CD14-positive monocyte (primary cell): Measurements from ENCODE around the gene TRA2A. TPM values are rescaled to one million over a fixed set of nuclear protein-coding genes. Genes with fewer than 3 reads are reported as not detected.

Source experiments
- DNase-seq, 3 donors: peaks; one replicate each; pipeline ENCODE4 v3.0.0-alpha.2; 2011 to 2022
- H2AFZ ChIP-seq: 2 replicates; pipeline ENCODE4 v1.6.0; 2012; ENCODE audit warnings: mild to moderate bottlenecking, low read depth, low read length, inconsistent platforms; ENCODE audit not compliant: insufficient read depth, poor library complexity, severe bottlenecking
- H3K27ac ChIP-seq, 2 donors: 1 replicate in 1 of 2; 2 replicates in 1 of 2; pipeline ENCODE4 v1.5.1; 2012 to 2013; ENCODE audit warnings: low read length in 2 of 2, control low read depth in 1 of 2, inconsistent platforms in 1 of 2, low read depth in 1 of 2, mild to moderate bottlenecking in 1 of 2
- H3K27me3 ChIP-seq, 2 donors: one replicate each; pipeline versions ENCODE4 v1.6.0 to v1.6.1; 2011 to 2013; ENCODE audit warnings: low read length in 2 of 2; ENCODE audit not compliant: control insufficient read depth in 2 of 2, insufficient read depth in 2 of 2
- H3K36me3 ChIP-seq, 2 donors: replicated peaks in 1 of 2; 1 replicate in 1 of 2; 2 replicates in 1 of 2; pipeline versions ENCODE4 v1.5.1 to v1.6.1; 2012 to 2013; ENCODE audit warnings: low read length in 2 of 2, control low read depth in 1 of 2, inconsistent platforms in 1 of 2, mild to moderate bottlenecking in 1 of 2; ENCODE audit not compliant: insufficient read depth in 2 of 2, control insufficient read depth in 1 of 2
- H3K4me1 ChIP-seq, 2 donors: 1 replicate in 1 of 2; 2 replicates in 1 of 2; pipeline versions ENCODE4 v1.5.1 to v1.6.1; 2012 to 2013; ENCODE audit warnings: low read length in 2 of 2, control low read depth in 1 of 2, inconsistent platforms in 1 of 2, mild to moderate bottlenecking in 1 of 2, moderate library complexity in 1 of 2; ENCODE audit not compliant: insufficient read depth in 2 of 2, control insufficient read depth in 1 of 2
- H3K4me2 ChIP-seq: replicated peaks from 2 replicates; pipeline ENCODE3; 2012; ENCODE audit warnings: low read length, moderate library complexity, mild to moderate bottlenecking; ENCODE audit not compliant: poor library complexity, severe bottlenecking; ENCODE audit errors: extremely low read depth
- H3K4me3 ChIP-seq, 3 experiments: fragments of 200-600 bp in 1 of 3; sonication (generic) in 1 of 3; replicated peaks in 1 of 3; 1 replicate in 2 of 3; 2 replicates in 1 of 3; pipeline ENCODE4 v1.5.1; 2011 to 2013; ENCODE audit warnings: low read length in 3 of 3, mild to moderate bottlenecking in 3 of 3, control low read depth in 2 of 3, low read depth in 2 of 3, inconsistent platforms in 1 of 3, moderate library complexity in 1 of 3
- H3K79me2 ChIP-seq: 2 replicates; pipeline ENCODE4 v1.6.0; 2012; ENCODE audit warnings: mild to moderate bottlenecking, control low read depth, inconsistent platforms, low read length, moderate library complexity; ENCODE audit not compliant: insufficient read depth
- H3K9ac ChIP-seq: 2 replicates; pipeline ENCODE4 v1.6.0; 2017; ENCODE audit warnings: low read length, mild to moderate bottlenecking; ENCODE audit not compliant: insufficient read depth, poor library complexity, severe bottlenecking
- H3K9me3 ChIP-seq, 2 donors: replicated peaks in 1 of 2; 1 replicate in 1 of 2; 2 replicates in 1 of 2; pipeline versions ENCODE4 v1.5.1 to v1.6.1; 2012 to 2013; ENCODE audit warnings: low read length in 2 of 2, control low read depth in 1 of 2; ENCODE audit not compliant: control insufficient read depth in 1 of 2, insufficient read depth in 1 of 2
- H4K20me1 ChIP-seq: 2 replicates; pipeline ENCODE4 v1.6.0; 2012; ENCODE audit warnings: mild to moderate bottlenecking, low read length, control low read depth, moderate library complexity; ENCODE audit not compliant: insufficient read depth
- H3K27ac Mint-ChIP-seq, 7 donors: one replicate each; pipeline ENCODE4 v1.8.0; 2020; ENCODE audit warnings: mild to moderate bottlenecking in 7 of 7, mixed read lengths in 7 of 7, moderate library complexity in 6 of 7, inconsistent platforms in 2 of 7
- H3K27me3 Mint-ChIP-seq, 3 donors: one replicate each; pipeline ENCODE4 v1.8.0; 2021 to 2022; ENCODE audit warnings: low read depth in 3 of 3, mild to moderate bottlenecking in 3 of 3, mixed read lengths in 3 of 3, moderate library complexity in 3 of 3, inconsistent platforms in 1 of 3
- H3K36me3 Mint-ChIP-seq, 2 donors: one replicate each; pipeline ENCODE4 v1.8.0; 2020; ENCODE audit warnings: mixed read lengths in 2 of 2, inconsistent platforms in 1 of 2, mild to moderate bottlenecking in 1 of 2
- H3K4me1 Mint-ChIP-seq: one replicate; pipeline ENCODE4 v1.8.0; 2020; ENCODE audit warnings: mild to moderate bottlenecking, mixed read lengths
- H3K4me3 Mint-ChIP-seq, 2 donors: one replicate each; pipeline ENCODE4 v1.8.0; 2020; ENCODE audit warnings: mild to moderate bottlenecking in 2 of 2, mixed read lengths in 2 of 2, moderate library complexity in 1 of 2
- H3K9me3 Mint-ChIP-seq, 7 donors: one replicate each; pipeline ENCODE4 v1.8.0; 2020 to 2022; ENCODE audit warnings: mixed read lengths in 7 of 7, mild to moderate bottlenecking in 6 of 7, moderate library complexity in 6 of 7, inconsistent platforms in 2 of 7
- WGBS: methylation state at CpG from one replicate; pipeline ENCODE4 v1.1.5; 2013; ENCODE audit warnings: missing lambda C conversion rate; ENCODE audit not compliant: insufficient coverage; 5-methylcytosine and 5-hydroxymethylcytosine counted together
- intact Hi-C, 2 donors: fragments of 100-400 bp; cut with micrococcal nuclease; formaldehyde crosslinking; loops; one replicate each; pipeline versions ENCODE4 v1.15.0 to v1.15.1; 2023
- polyA plus RNA-seq, 3 donors: library from polyadenylated mRNA; depleted of rRNA in 1 of 3; unstranded in 2 of 3; stranded (reverse) in 1 of 3; fragments of 300-500 nt in 2 of 3; fragments of >200 nt in 1 of 3; fragmentation: Illumina TruSeq in 2 of 3; gene quantifications; 1 replicate in 2 of 3; 2 replicates in 1 of 3; pipeline ENCODE4 v1.2.3, GENCODE V29; 2012 to 2021
- TF ChIP-seq, protein P1 (sequence below): fragments of 200-600 bp; IDR thresholded peaks from one replicate; pipeline ENCODE4 v1.8.0; 2022; ENCODE audit warnings: antibody characterized with exemption, mild to moderate bottlenecking

Gene TRA2A
- polyA plus RNA-seq, 3 donors, result 31.2 to 92.8 (median 46.6) TPM

DNA sequence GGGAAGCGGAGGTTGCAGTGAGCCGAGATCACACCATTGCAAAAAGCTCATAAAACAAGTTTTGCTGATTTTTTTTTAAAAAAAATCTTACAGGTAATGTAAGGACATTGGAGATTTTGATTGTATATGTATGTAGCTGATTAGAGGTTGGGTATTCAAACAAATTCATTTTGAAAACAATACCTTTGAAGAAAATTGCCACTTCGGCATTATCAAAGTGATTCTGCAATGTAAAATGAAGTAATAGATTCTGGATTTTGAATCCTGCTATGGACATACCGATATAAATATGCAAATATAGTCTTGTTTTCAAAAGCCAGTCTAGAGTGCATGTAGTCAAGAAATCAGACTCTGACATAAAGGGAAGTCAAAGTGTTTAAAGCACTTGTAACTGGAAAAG is 49.1 kb downstream of the TRA2A start:
- H3K36me3 ChIP-seq, result no peaks in the 10 kb centered on the region
- intact Hi-C loops, result no loop called here
- no peaks in the 10 kb centered on the region for H4K20me1 ChIP-seq
- H3K9ac ChIP-seq, result no peak overlapping the region
- no peak overlapping the region for H2AFZ ChIP-seq
- WGBS, result 96% methylated on average over 3 of the region's 4 CpGs
- peaks cover 55 to 70% (median 60%) of the 10 kb centered on the region in 3 donors for H3K27me3 Mint-ChIP-seq
- no peaks in the 10 kb centered on the region for H3K4me1 Mint-ChIP-seq
- no peak overlapping the region for H3K4me3 ChIP-seq
- no peak overlapping the region for H3K27ac ChIP-seq
- DNase-seq, result no peak
- H3K9me3 ChIP-seq, result no peaks in the 10 kb centered on the region
- peaks cover 0 to 7% (median 0%) of the 10 kb centered on the region in 7 donors for H3K9me3 Mint-ChIP-seq
- no peak overlapping the region for H3K27ac Mint-ChIP-seq
- TF ChIP-seq, protein P1, sequence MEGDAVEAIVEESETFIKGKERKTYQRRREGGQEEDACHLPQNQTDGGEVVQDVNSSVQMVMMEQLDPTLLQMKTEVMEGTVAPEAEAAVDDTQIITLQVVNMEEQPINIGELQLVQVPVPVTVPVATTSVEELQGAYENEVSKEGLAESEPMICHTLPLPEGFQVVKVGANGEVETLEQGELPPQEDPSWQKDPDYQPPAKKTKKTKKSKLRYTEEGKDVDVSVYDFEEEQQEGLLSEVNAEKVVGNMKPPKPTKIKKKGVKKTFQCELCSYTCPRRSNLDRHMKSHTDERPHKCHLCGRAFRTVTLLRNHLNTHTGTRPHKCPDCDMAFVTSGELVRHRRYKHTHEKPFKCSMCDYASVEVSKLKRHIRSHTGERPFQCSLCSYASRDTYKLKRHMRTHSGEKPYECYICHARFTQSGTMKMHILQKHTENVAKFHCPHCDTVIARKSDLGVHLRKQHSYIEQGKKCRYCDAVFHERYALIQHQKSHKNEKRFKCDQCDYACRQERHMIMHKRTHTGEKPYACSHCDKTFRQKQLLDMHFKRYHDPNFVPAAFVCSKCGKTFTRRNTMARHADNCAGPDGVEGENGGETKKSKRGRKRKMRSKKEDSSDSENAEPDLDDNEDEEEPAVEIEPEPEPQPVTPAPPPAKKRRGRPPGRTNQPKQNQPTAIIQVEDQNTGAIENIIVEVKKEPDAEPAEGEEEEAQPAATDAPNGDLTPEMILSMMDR, result no peak
- H3K4me2 ChIP-seq, result no peak overlapping the region
- H3K4me1 ChIP-seq, result no peaks in the 10 kb centered on the region
- H3K27me3 ChIP-seq, result peaks cover 38 to 44% of the 10 kb centered on the region in 2 donors
- no peaks in the 10 kb centered on the region for H3K36me3 Mint-ChIP-seq
- H3K79me2 ChIP-seq, result no peaks in the 10 kb centered on the region
- H3K4me3 Mint-ChIP-seq, result peak overlapping the region in 1 of 2 donors; percentile 59

DNA sequence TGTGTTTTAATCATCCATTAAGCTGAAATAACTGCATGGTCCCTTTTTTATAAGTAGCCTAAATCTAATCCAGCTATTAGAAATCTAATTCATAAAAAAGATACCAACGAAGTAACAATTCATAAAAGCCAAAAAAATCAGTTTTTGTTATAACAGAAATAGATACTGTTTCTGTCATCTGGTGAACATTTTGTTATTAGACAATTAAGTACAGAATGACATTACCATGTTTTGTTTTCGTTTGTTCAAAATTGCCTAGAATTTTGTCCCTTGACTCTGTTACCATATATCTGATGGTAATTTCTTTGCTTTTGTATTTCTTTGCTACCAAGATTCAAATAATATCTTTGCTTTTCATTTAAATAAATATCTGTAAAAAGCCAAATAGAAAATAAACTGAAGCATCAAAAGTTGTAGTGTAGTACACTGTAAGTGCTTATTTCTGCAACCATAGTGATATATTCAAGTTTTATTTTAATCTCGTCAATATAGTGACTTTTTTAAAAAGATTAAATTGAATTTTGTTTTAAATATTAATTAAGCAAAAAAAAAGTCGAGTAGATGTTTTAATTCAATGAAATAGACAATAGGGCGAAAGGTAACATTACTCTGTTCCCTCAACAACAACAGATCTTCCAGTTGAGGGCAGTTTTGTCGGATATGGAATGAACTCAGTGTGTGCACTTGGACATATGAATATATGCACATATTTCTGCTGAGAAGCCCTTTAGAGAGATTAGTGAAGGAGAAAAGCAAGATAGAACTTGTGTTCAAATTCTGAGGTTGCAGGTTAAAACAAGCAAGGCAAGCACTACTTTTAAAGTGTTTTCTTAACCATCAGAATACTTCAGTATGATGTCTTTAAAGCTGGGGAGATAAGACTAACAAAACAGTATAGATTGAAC is 53.6 kb downstream of the TRA2A start:
- Histone ChIP-seq H3K79me2 (no peaks in the 10 kb centered on the region), H3K4me3 (no peak overlapping the region), H4K20me1 (no peaks in the 10 kb centered on the region), H3K9me3 (peaks cover 0 to 7% of the 10 kb centered on the region in 2 donors), H2AFZ (no peak overlapping the region), H3K9ac (no peak overlapping the region), H3K4me2 (no peak overlapping the region), H3K4me1 (peaks cover 17 to 21% of the 10 kb centered on the region in 2 donors), H3K27ac (no peak overlapping the region), H3K27me3 (peaks cover 68 to 78% of the 10 kb centered on the region in 2 donors), H3K36me3 (no peaks in the 10 kb centered on the region)
- peaks cover 65 to 79% (median 72%) of the 10 kb centered on the region in 3 donors for H3K27me3 Mint-ChIP-seq
- peak overlapping the region in 1 of 2 donors; percentile 70 for H3K4me3 Mint-ChIP-seq
- no CpG with 5 or more reads among the region's 6 CpGs for WGBS
- TF ChIP-seq, protein P1, result no peak
- peaks cover 14% of the 10 kb centered on the region for H3K4me1 Mint-ChIP-seq
- intact Hi-C loops, result loop anchor here in 1 of 2 donors (10.0 kb wide), 1 partner anchor 57 kb away; the partner anchor contains the start of gene TRA2A
- H3K9me3 Mint-ChIP-seq, result peaks cover 0 to 13% (median 7%) of the 10 kb centered on the region in 7 donors
- no peak for DNase-seq
- no peak overlapping the region for H3K27ac Mint-ChIP-seq
- H3K36me3 Mint-ChIP-seq, result peaks cover 4 to 5% of the 10 kb centered on the region in 2 donors
